ENCODE results near the gene LSMEM2. TPM values are rescaled to one million over a fixed set of nuclear protein-coding genes. Genes with fewer than 3 reads are reported as not detected.
A peak's percentile ranks its signal among the peaks of the same experiment; 100 is the strongest.

The LSMEM2 gene
- total and polyA plus RNA-seq, 9 of the 15 experiments (the other 6 are each of a cell fraction or from before 2014, with no cell fraction given) = not detected

- TF ChIP-seq BCOR (IDR thresholded peaks at IDR 0.05) (no peak), JUND (IDR thresholded peaks at IDR 0.05; ENCODE audit: borderline replicate concordance, low read depth, low read length) (peak; percentile 56; the same call in 1 of the 2 replicates), JUND (tag; IDR thresholded peaks at IDR 0.05; ENCODE audit: borderline replicate concordance, low read depth, low read length) (peak; percentile 20; the same call in 1 of the 3 replicates), BACH1 (tag; IDR thresholded peaks at IDR 0.05) (peak; percentile 85; the same call in 1 of the 2 replicates), CREB1 (IDR thresholded peaks at IDR 0.05) (peak; percentile 95), CREB1 (CRISPR knock-in tag; IDR thresholded peaks at IDR 0.05) (peak; percentile 96), ZBTB12 (CRISPR knock-in tag; IDR thresholded peaks at IDR 0.05) (peak; percentile 88), TFE3 (CRISPR knock-in tag; IDR thresholded peaks at IDR 0.05) (0 out of 2 replicates have a peak, but pooled peaks have one; percentile 8), SMAD4 (CRISPR knock-in tag; conservative IDR thresholded peaks at IDR 0.05) (peak; percentile 89), THRA (IDR thresholded peaks at IDR 0.05) (no peak), ZKSCAN8 (CRISPR knock-in tag; IDR thresholded peaks at IDR 0.05) (0 out of 2 replicates have a peak, but pooled peaks have one; percentile 34), ZNF277 (CRISPR knock-in tag; IDR thresholded peaks at IDR 0.05; ENCODE audit: borderline replicate concordance) (no peak)
These were observed 13.5 kb downstream of the LSMEM2 start, which contains the start of gene IFRD2 (continued) for GRCh38 chr3:50292159-50293078.
